Fibroblast of villous mesenchyme (primary cell): ENCODE measurements around the gene PRRX2. TPM values are rescaled to one million over a fixed set of nuclear protein-coding genes. Genes with fewer than 3 reads are reported as not detected.

Experiments used
- DNase-seq: peaks from one replicate; pipeline ENCODE4 v3.0.0-alpha.2; 2010; ENCODE audit warnings: low read depth
- H3K4me3 ChIP-seq: 2 replicates; pipeline ENCODE4 v1.5.1; 2011; ENCODE audit warnings: low read depth, mild to moderate bottlenecking, low read length
- total RNA-seq: library from RNA; depleted of rRNA; stranded (reverse); fragments of >200 nt; gene quantifications from 2 replicates; pipeline ENCODE4 v1.2.3, GENCODE V29; 2012
- TF ChIP-seq, protein P1 (sequence below): IDR thresholded peaks from 2 replicates; pipeline ENCODE4 v1.5.1; 2012; ENCODE audit warnings: low read depth, mild to moderate bottlenecking, low read length; ENCODE audit not compliant: insufficient read depth

PRRX2 gene
- total RNA-seq, 1 donor: under 0.01 TPM

GRCh38 chr9:129637102-129637501 lies 28.3 kb upstream of the PRRX2 start:
- TF ChIP-seq, protein P1, sequence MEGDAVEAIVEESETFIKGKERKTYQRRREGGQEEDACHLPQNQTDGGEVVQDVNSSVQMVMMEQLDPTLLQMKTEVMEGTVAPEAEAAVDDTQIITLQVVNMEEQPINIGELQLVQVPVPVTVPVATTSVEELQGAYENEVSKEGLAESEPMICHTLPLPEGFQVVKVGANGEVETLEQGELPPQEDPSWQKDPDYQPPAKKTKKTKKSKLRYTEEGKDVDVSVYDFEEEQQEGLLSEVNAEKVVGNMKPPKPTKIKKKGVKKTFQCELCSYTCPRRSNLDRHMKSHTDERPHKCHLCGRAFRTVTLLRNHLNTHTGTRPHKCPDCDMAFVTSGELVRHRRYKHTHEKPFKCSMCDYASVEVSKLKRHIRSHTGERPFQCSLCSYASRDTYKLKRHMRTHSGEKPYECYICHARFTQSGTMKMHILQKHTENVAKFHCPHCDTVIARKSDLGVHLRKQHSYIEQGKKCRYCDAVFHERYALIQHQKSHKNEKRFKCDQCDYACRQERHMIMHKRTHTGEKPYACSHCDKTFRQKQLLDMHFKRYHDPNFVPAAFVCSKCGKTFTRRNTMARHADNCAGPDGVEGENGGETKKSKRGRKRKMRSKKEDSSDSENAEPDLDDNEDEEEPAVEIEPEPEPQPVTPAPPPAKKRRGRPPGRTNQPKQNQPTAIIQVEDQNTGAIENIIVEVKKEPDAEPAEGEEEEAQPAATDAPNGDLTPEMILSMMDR: no peak
- no peak overlapping the region for H3K4me3 ChIP-seq
- no peak for DNase-seq

GRCh38 chr9:129637673-129638439 lies 27.6 kb upstream of the PRRX2 start:
- DNase-seq: no peak
- TF ChIP-seq, protein P1: no peak
- H3K4me3 ChIP-seq: no peak overlapping the region

DNA sequence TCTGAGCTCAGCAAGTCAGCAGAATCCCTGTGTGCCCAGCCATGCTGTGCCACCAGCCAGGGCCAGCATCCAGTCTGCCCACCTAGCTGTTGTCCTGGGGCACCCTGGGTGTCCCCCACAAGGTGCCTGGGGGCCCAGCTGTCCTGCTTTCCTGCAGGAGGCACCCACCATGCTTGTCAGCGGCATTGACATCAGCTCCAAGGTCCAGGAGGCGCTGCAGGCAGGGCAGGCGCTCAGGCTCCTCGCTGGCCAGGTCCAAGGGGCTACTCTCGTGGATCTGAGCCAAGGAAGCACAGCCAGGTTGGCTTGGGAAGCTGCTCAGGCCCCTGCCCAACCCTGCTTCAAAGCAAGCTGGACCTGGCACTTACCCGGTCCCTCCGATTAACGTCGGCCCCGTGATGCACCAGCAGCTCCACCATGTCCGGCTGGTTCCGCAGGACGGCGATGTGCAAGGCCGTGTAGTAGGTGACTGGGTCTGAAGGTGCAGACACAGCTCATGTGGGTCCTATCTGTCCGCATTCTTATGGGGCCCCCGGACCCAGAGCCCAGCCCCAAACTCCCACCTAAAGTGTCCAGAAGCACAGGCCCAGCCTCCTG lies 26.3 kb upstream of the PRRX2 start:
- no peak overlapping the region for H3K4me3 ChIP-seq
- TF ChIP-seq, protein P1: no peak
- DNase-seq: no peak

GRCh38 chr9:129639756-129640085 lies 25.7 kb upstream of the PRRX2 start:
- no peak for DNase-seq
- TF ChIP-seq, protein P1: no peak
- no peak overlapping the region for H3K4me3 ChIP-seq

DNA sequence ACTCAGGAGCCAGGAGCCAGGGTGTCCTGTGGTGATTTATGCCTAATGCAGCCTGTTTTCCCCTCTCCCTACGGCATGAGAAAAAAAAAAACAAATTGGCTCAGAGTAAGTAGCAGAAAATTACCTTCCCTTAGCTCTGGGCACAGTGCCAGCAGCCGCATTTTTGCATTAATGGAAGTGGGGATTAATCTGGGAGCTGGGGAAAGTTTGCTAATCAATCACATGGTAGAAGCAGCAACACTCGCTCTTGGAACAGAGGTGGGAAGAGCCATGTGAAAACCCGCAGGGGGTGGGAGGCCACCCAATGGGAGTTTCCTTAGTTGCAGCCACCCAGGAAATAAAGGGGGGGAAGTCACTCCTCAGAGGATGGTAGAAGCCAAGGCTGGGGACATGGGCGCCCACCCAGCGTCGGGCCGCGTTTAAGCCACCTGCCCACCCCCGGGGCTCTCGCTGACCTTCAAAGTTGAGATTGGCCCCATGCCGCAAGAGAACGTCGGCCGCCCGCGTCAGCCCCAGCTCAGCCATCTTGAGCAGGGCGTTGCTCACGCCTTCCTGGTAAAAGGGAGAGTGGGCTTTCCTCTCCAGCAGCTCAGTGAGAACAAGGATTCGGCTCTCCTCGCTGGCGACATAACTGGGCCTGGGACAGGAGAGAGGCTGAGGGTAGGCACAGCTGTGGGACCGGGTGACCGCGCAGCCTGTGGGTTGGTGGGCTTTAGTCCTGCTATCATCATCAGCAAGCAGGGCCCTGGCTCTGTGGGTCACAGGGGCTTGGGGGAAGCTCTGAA lies 25.2 kb upstream of the PRRX2 start:
- TF ChIP-seq, protein P1: no peak
- H3K4me3 ChIP-seq: peak overlapping the region; percentile 96
- DNase-seq: peak; percentile 34

GRCh38 chr9:129640871-129641749 lies 24.3 kb upstream of the PRRX2 start:
- peak overlapping the region; percentile 96 for H3K4me3 ChIP-seq
- DNase-seq: no peak

More at GRCh38 chr9:129640871-129641749, 24.3 kb upstream of the PRRX2 start:
- TF ChIP-seq, protein P1: no peak
